Measurements from ENCODE around the gene GCGR.
"Not testable (repeated sequence)": the region's sequence is repeated elsewhere in the genome, so short reads cannot be mapped to it uniquely, and the experiment has no call there.

GCGR gene

GRCh38 chr17:81833160-81833920 is 29.4 kb downstream of the GCGR start, which contains the start of gene MCRIP1:
Gene MCRIP1, minus strand, starts transcription at chr17:81833291. Its CDS starts 8,785 bp downstream, at chr17:81824506.
- peak; percentile 92 for DNase-seq

GRCh38 chr17:81833921-81834830 is 30.2 kb downstream of the GCGR start:
- DNase-seq: no peak

GRCh38 chr17:81834831-81835267 is 30.9 kb downstream of the GCGR start, which contains the start of gene PPP1R27:
Gene PPP1R27, minus strand, starts transcription at chr17:81835050. Its CDS starts 97 bp downstream, at chr17:81834953.
- no peak for DNase-seq

- DNase-seq: no peak
Measured at GRCh38 chr17:81837641-81838040, 33.7 kb downstream of the GCGR start.

GRCh38 chr17:81838753-81839255 is 34.9 kb downstream of the GCGR start:
- DNase-seq: no peak

GRCh38 chr17:81839301-81839700 is 35.4 kb downstream of the GCGR start:
- no peak for DNase-seq

- not testable (repeated sequence) for DNase-seq
Measured at GRCh38 chr17:81840059-81840458, 36.1 kb downstream of the GCGR start.

- DNase-seq: no peak
Measured at GRCh38 chr17:81840826-81841778, 37.2 kb downstream of the GCGR start.

GRCh38 chr17:81841866-81842265 is 37.9 kb downstream of the GCGR start:
- DNase-seq: no peak

GRCh38 chr17:81842378-81842724 is 38.4 kb downstream of the GCGR start:
- DNase-seq: no peak

- no peak for DNase-seq
Measured at GRCh38 chr17:81842725-81843504, 39.0 kb downstream of the GCGR start.

- DNase-seq: no peak
Measured at GRCh38 chr17:81843713-81844326, 39.9 kb downstream of the GCGR start.

GRCh38 chr17:81844327-81844851 is 40.4 kb downstream of the GCGR start:
- DNase-seq: no peak

GRCh38 chr17:81844887-81845286 is 40.9 kb downstream of the GCGR start:
- DNase-seq: no peak

GRCh38 chr17:81845361-81845760 is 41.4 kb downstream of the GCGR start:
- no peak for DNase-seq

GRCh38 chr17:81845881-81846742 is 42.2 kb downstream of the GCGR start:
- DNase-seq: no peak

- no peak for DNase-seq
Measured at GRCh38 chr17:81846743-81847689, 43.1 kb downstream of the GCGR start.

GRCh38 chr17:81849457-81849856 is 45.5 kb downstream of the GCGR start:
- no peak for DNase-seq

- no peak for DNase-seq
Measured at GRCh38 chr17:81851423-81851822, 47.5 kb downstream of the GCGR start.
